Mesothelial cell of epicardium (in vitro differentiated cells): Measurements from ENCODE around the gene CGNL1. TPM values are rescaled to one million over a fixed set of nuclear protein-coding genes. Genes with fewer than 3 reads are reported as not detected.
A peak's percentile ranks its signal among the peaks of the same experiment; 100 is the strongest.

ENCODE experiments used
- DNase-seq, 2 experiments: peaks; one replicate each; pipeline ENCODE4 v3.0.0; 2021; ENCODE audit warnings: low spot score in 2 of 2; ENCODE audit not compliant: unreplicated experiment in 2 of 2
- H3K27ac Mint-ChIP-seq: 2 replicates; pipeline ENCODE4 v1.8.0; 2021; ENCODE audit warnings: mixed read lengths
- H3K27me3 Mint-ChIP-seq: 2 replicates; pipeline ENCODE4 v1.8.0; 2021; ENCODE audit warnings: low read depth, mixed read lengths
- H3K36me3 Mint-ChIP-seq: 2 replicates; pipeline ENCODE4 v1.8.0; 2021; ENCODE audit warnings: mixed read lengths
- H3K4me1 Mint-ChIP-seq: 2 replicates; pipeline ENCODE4 v1.8.0; 2021; ENCODE audit warnings: mixed read lengths
- H3K4me3 Mint-ChIP-seq: 2 replicates; pipeline ENCODE4 v1.8.0; 2021; ENCODE audit warnings: mild to moderate bottlenecking, moderate library complexity, mixed read lengths
- H3K9me3 Mint-ChIP-seq: 2 replicates; pipeline ENCODE4 v1.8.0; 2021; ENCODE audit warnings: mixed read lengths
- total RNA-seq: library from RNA; stranded (reverse); gene quantifications from 3 replicates; pipeline ENCODE4 v1.2.1, GENCODE V29; 2021
- TF ChIP-seq, protein P1 (sequence below): fragments of 200-600 bp; sonication (generic); IDR thresholded peaks from one replicate; pipeline ENCODE4 v1.5.0; 2021; ENCODE audit warnings: antibody characterized with exemption; ENCODE audit not compliant: unreplicated experiment

Gene CGNL1
- total RNA-seq, 1 donor from 2014 or later: 34.1 TPM

DNA sequence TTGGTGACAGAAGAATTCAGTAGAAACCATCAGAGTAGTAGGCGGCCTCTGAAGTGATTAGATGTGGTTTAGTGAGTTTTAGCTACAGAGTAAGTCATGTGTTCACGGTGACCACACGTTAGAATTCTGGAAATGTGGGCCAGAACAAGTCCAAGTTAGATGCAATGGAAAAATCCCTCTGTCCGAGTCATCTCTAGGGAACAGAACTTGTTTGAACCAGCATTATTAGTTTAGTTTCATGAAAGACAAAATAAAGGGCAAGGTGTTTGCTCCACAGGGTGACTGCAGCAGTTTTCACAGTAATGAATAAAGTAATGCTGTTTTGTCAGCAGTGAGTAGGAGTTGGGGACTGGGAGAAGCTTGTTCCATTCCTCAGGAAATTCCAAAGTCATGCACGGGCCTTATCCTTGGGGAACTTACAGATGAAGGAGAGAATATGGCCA lies 100.2 kb downstream of the CGNL1 start:
- H3K27ac Mint-ChIP-seq: peak overlapping the region; percentile 49

DNA sequence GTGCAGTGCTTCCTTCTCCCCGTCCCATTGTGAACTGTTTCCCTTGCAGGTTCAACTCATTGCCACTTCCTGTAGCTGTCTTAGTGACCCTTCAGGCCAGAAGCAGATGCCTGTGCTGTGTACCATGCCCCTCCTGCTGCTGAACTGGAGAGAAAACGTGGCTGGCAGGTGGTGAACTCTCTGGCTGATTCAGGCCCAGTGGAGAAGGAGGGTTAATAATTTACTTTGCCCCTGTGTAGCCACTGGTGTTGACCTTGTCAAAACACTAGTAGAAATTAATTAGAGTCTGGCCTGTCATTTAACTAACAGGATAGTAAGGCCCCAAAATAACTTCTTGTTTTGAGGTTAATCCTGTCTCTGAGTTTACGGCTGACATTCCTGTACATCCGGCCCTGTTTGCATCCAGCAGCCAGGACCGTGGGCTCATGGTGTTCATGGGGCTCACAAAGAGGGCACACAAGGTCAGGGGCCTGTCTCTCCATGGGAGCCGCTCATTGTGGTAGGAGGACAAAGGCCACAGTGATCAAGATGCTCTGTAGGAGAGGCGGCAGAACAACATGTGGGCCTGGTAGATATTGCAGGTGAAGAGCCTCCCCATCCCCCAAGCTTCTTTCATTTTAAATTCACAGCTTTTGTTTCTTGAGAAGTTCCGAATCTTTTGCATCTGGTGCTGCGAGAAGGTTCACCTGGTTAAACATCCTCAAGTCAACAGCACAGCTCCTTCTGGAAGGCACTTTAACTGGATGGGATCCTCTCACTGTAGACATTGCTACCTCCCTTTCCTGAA lies 101.6 kb downstream of the CGNL1 start:
- no peak for DNase-seq
- no peak overlapping the region for H3K4me3 Mint-ChIP-seq
- no peaks in the 10 kb centered on the region for H3K27me3 Mint-ChIP-seq
- peaks cover 9% of the 10 kb centered on the region for H3K4me1 Mint-ChIP-seq
- H3K36me3 Mint-ChIP-seq: peaks cover 24% of the 10 kb centered on the region
- H3K27ac Mint-ChIP-seq: no peak overlapping the region
- peaks cover 12% of the 10 kb centered on the region for H3K9me3 Mint-ChIP-seq
- TF ChIP-seq, protein P1, sequence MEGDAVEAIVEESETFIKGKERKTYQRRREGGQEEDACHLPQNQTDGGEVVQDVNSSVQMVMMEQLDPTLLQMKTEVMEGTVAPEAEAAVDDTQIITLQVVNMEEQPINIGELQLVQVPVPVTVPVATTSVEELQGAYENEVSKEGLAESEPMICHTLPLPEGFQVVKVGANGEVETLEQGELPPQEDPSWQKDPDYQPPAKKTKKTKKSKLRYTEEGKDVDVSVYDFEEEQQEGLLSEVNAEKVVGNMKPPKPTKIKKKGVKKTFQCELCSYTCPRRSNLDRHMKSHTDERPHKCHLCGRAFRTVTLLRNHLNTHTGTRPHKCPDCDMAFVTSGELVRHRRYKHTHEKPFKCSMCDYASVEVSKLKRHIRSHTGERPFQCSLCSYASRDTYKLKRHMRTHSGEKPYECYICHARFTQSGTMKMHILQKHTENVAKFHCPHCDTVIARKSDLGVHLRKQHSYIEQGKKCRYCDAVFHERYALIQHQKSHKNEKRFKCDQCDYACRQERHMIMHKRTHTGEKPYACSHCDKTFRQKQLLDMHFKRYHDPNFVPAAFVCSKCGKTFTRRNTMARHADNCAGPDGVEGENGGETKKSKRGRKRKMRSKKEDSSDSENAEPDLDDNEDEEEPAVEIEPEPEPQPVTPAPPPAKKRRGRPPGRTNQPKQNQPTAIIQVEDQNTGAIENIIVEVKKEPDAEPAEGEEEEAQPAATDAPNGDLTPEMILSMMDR: no peak

More for the DNA sequence above, 100.2 kb downstream of the CGNL1 start:
- Mint-ChIP-seq H3K9me3 (peaks cover 12% of the 10 kb centered on the region), H3K27me3 (no peaks in the 10 kb centered on the region), H3K4me1 (peaks cover 13% of the 10 kb centered on the region), H3K36me3 (peaks cover 19% of the 10 kb centered on the region), H3K4me3 (no peak overlapping the region)
- no peak for DNase-seq
- TF ChIP-seq, protein P1: no peak

DNA sequence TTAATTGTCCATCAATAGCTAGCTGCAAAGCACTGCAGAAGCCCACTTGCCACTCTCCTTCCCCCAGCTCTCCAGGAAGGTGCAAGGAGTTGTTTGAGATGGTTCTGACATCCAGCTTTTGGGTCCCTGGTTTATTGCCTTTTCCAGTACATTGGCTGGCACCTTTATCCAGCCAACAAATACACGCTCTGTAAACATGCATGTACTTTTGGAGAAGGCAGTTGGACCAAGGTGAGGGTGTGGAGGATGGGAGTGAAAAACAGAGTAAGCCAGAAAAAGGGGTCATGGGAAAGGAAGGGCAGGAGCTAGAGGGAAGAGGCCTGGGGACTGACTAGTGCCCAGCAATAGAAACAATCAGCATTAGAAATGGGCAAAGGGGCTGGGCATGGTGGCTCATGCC lies 102.7 kb downstream of the CGNL1 start:
- TF ChIP-seq, protein P1: no peak
- peaks cover 24% of the 10 kb centered on the region for H3K36me3 Mint-ChIP-seq
- no peak overlapping the region for H3K4me3 Mint-ChIP-seq
- no peak overlapping the region for H3K27ac Mint-ChIP-seq
- H3K9me3 Mint-ChIP-seq: peaks cover 20% of the 10 kb centered on the region
- DNase-seq: no peak
- peaks cover 9% of the 10 kb centered on the region for H3K4me1 Mint-ChIP-seq
- H3K27me3 Mint-ChIP-seq: no peaks in the 10 kb centered on the region

DNA sequence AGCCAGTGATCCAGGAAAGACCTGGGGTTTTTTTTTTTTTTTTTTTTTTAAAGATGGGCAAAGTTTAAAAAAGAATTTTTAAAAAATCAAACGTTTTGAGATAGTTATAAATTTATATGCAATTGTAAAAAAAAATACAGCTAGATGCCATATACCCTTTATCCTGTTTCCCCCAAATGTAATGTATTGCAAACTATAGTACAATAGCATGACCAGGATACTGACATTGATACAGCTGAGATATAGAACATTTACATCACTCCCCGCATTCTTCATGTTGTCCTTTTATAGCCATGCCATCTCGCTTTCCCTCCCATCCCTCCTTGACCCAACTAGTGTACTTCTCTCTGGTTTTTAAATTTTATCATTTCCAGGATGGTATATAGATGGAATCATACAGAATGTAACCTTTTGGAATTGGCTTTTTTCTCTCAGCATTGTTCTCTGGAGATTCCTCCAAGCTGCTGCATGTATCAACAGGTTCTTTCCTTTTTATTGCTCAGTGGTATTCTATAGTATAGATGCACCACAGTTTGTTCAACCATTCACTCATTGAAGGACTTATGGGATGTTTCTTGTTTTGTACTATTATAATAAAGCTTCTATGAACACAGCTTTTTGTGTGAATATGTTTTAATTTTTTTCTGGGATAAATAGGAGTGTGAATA lies 104.9 kb downstream of the CGNL1 start:
- Mint-ChIP-seq H3K36me3 (peaks cover 30% of the 10 kb centered on the region), H3K27me3 (no peaks in the 10 kb centered on the region), H3K4me1 (peaks cover 9% of the 10 kb centered on the region), H3K4me3 (no peak overlapping the region), H3K9me3 (peaks cover 22% of the 10 kb centered on the region), H3K27ac (no peak overlapping the region)
- TF ChIP-seq, protein P1: no peak
- DNase-seq: no peak

DNA sequence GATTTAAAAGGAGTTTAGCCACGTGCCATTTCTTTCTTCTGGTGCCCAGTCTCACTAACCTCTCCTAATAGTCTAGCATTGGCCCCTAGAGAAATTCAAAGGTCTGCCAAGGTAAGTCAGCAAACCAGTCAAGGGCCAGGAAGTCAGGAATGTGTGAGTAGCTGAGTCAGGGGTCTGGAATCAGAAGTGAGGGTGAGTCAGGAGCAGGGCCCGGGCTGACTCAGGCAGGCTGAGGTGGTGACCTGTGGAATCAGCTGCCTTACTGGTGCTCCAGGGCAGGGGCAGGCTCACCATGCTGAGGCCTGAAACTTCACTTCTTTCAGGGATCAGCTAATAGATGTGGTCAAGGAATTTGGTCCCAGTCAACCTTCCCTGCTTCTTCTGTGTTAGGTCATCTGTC lies 109.6 kb downstream of the CGNL1 start:
- TF ChIP-seq, protein P1: no peak
- no peak for DNase-seq
- peaks cover 5% of the 10 kb centered on the region for H3K4me1 Mint-ChIP-seq
- peaks cover 40% of the 10 kb centered on the region for H3K36me3 Mint-ChIP-seq
- peaks cover 38% of the 10 kb centered on the region for H3K9me3 Mint-ChIP-seq
- H3K4me3 Mint-ChIP-seq: no peak overlapping the region
- H3K27ac Mint-ChIP-seq: no peak overlapping the region
- no peaks in the 10 kb centered on the region for H3K27me3 Mint-ChIP-seq
